PC-3 (cell line): ENCODE results near the gene SEC22C.

Experiments
- EZH2 ChIP-seq: fragments of 300-600 bp; sonication (generic); IDR thresholded peaks from one replicate; pipeline ENCODE4 v1.6.1; 2017; ENCODE audit warnings: antibody characterized with exemption, mild to moderate bottlenecking, low read length; ENCODE audit not compliant: unreplicated experiment
- EZH2phosphoT487 ChIP-seq: fragments of 300-600 bp; sonication (generic); IDR thresholded peaks from 2 replicates; pipeline ENCODE4 v1.6.1; 2018; ENCODE audit warnings: mild to moderate bottlenecking, antibody characterized with exemption, low read length, borderline replicate concordance
- TF ChIP-seq, protein P1 (sequence below): fragments of 300-600 bp; sonication (generic); conservative IDR thresholded peaks from 2 replicates; pipeline ENCODE4 v1.5.1; 2017; ENCODE audit warnings: antibody characterized with exemption, low read depth, mild to moderate bottlenecking, low read length

DNA sequence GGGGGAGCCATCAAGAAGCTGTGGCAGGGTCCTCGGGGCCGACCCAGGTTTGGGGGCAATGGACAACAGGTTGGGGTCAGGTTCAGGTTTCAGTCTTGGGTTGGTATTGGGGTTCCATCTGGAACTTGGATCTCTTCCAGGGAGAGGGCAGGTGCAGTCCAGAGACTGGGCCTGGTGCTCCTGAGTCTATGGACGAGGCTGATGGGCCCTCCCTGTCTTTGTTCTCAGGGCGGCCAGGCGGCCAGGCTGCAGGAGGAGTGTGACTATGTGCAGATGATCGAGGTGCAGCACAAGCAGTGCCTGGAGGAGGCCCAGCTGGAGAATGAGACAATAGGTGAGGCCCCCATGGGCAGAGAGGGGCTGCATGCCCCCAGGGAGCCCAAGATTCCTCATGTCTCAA, 68.2 kb downstream of the SEC22C start:
- TF ChIP-seq, protein P1, sequence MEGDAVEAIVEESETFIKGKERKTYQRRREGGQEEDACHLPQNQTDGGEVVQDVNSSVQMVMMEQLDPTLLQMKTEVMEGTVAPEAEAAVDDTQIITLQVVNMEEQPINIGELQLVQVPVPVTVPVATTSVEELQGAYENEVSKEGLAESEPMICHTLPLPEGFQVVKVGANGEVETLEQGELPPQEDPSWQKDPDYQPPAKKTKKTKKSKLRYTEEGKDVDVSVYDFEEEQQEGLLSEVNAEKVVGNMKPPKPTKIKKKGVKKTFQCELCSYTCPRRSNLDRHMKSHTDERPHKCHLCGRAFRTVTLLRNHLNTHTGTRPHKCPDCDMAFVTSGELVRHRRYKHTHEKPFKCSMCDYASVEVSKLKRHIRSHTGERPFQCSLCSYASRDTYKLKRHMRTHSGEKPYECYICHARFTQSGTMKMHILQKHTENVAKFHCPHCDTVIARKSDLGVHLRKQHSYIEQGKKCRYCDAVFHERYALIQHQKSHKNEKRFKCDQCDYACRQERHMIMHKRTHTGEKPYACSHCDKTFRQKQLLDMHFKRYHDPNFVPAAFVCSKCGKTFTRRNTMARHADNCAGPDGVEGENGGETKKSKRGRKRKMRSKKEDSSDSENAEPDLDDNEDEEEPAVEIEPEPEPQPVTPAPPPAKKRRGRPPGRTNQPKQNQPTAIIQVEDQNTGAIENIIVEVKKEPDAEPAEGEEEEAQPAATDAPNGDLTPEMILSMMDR = no peak
- no peak for TF ChIP-seq EZH2
- no peak for TF ChIP-seq EZH2phosphoT487
